ENCODE results near the gene CELF2. TPM values are rescaled to one million over a fixed set of nuclear protein-coding genes. Genes with fewer than 3 reads are reported as not detected.

CELF2 gene
- total and polyA plus RNA-seq, 9 of the 15 experiments (the other 6 are each of a cell fraction or from before 2014, with no cell fraction given): 4.0 to 20.3 (median 11.1) TPM

DNA sequence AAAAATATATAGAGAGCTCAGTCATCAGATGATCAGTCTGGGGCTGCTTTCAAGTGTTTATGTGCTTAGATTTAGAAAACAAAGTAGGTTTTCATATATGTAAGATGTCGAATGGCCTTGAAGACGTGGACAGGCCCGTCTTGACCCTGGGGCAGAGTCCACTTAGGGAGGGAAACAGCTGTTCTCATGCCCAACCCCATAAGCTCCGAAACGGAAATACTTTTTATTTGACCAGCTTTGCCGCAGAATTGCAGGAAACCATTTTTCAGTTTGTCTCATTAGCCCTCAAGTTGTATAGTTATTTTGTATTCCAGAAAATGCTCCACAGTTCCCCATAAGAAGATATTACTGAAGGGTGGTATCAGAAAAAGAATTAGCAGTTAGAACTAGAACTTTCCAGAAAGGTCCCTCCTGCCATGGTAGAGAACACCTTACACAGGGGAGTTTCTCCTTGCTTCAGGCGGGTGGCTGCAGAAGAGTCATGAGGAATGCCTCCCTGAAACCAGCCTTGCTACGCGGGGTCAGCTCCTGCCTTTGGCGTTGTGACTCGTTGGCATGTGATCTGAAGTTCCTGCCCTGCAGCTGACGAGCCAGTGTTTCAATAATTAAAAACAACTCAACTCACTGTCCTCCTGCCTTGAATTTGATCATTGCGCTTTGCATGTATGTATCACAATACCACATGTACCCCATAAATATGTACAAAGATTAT is 192.7 kb downstream of the CELF2 start:
- H3K4me1 ChIP-seq (replicated peaks in 1 of 2; ENCODE audit: control insufficient read depth in 2 of 2, insufficient read depth in 2 of 2, low read length in 2 of 2): no peaks in the 10 kb centered on the region
- no peak for TF ChIP-seq HINFP (tag; conservative IDR thresholded peaks at IDR 0.05; ENCODE audit: low read depth)
- TF ChIP-seq SRSF1 (IDR thresholded peaks at IDR 0.05; ENCODE audit: low read depth, low read length): no peak
- no peak for TF ChIP-seq RBM17 (IDR thresholded peaks at IDR 0.05; ENCODE audit: borderline replicate concordance, low read depth, low read length)
- TF ChIP-seq ZNF431 (CRISPR knock-in tag; IDR thresholded peaks at IDR 0.05): no peak
- TF ChIP-seq CBX2 (IDR thresholded peaks at IDR 0.05; ENCODE audit: insufficient read depth, low read length, poor library complexity, severe bottlenecking): no peak
- no peak for TF ChIP-seq NR2F6 (CRISPR knock-in tag; IDR thresholded peaks at IDR 0.05)
- TF ChIP-seq RBM14 (IDR thresholded peaks at IDR 0.05; ENCODE audit: borderline replicate concordance, insufficient read depth, low read depth, low read length): no peak
- no peak for TF ChIP-seq CBX8 (IDR thresholded peaks at IDR 0.05; ENCODE audit: borderline replicate concordance, extremely low read depth, low read depth, low read length, poor library complexity, severe bottlenecking)
- no peak for TF ChIP-seq RNF2 (IDR thresholded peaks at IDR 0.05)
- no peak for TF ChIP-seq KAT2B (IDR thresholded peaks at IDR 0.05; ENCODE audit: low read depth, low read length)
- no peak for TF ChIP-seq RHOXF2B (CRISPR knock-in tag; conservative IDR thresholded peaks at IDR 0.05)
- TF ChIP-seq HMBOX1 (IDR thresholded peaks at IDR 0.05): no peak
- no peak for TF ChIP-seq ATF1 (CRISPR knock-in tag; IDR thresholded peaks at IDR 0.05)
- TF ChIP-seq ATF1 (tag; IDR thresholded peaks at IDR 0.05): no peak
- TF ChIP-seq ZNF143 (CRISPR knock-in tag; IDR thresholded peaks at IDR 0.05): no peak
- no peak overlapping the region for H3K4me3 ChIP-seq
- WGBS (ENCODE audit: insufficient coverage, low coverage, missing lambda C conversion rate): 70% methylated on average over 13 of the region's 13 CpGs
- ChIA-PET POLR2A (no interaction called here), CTCF (ENCODE audit: low intra/inter-chr PET ratio) (no interaction called here)
- H3K27ac ChIP-seq (ENCODE audit: extremely low read depth, low read depth, low read length): no peak overlapping the region
- no peak overlapping the region for H3K4me2 ChIP-seq (ENCODE audit: insufficient read depth, low read length)
- H3K9me1 ChIP-seq (ENCODE audit: control insufficient read depth, insufficient read depth, low read length): no peaks in the 10 kb centered on the region
- H3K36me3 ChIP-seq (ENCODE audit: control insufficient read depth, insufficient read depth, low read length): no peaks in the 10 kb centered on the region
- H3K79me2 ChIP-seq (ENCODE audit: control insufficient read depth, insufficient read depth, low read length): no peaks in the 10 kb centered on the region
- H3K9me3 ChIP-seq (replicated peaks; ENCODE audit: control insufficient read depth, insufficient read depth, low read depth, low read length): no peaks in the 10 kb centered on the region
- FAIRE-seq (no peak), ATAC-seq (no peak), DNase-seq (ENCODE audit: extremely low read depth in 1 of 4, low spot score in 3 of 4) (no peak)
- H2AFZ ChIP-seq (ENCODE audit: low read depth, low read length): no peak overlapping the region
- BruUV-seq (replicated peaks): no TSS peak
- H3K9ac ChIP-seq (ENCODE audit: insufficient read depth in 1 of 2, low read depth in 2 of 2, low read length in 2 of 2): no peak overlapping the region
- intact Hi-C loops (cut with micrococcal nuclease) (no loop called here), in situ Hi-C loops (cut with MboI) (no loop called here)
- H3K27me3 ChIP-seq (ENCODE audit: control insufficient read depth in 2 of 2, insufficient read depth in 2 of 2, low read length in 2 of 2): no peaks in the 10 kb centered on the region
- H4K20me1 ChIP-seq (replicated peaks; ENCODE audit: control insufficient read depth, insufficient read depth, low read length): no peaks in the 10 kb centered on the region

Measured in K562 (cell line).